ENCODE results near the gene PRAMEF1.
"Not testable (repeated sequence)": the region's sequence is repeated elsewhere in the genome, so short reads cannot be mapped to it uniquely, and the experiment has no call there.

The PRAMEF1 gene

GRCh38 chr1:12775443-12775842 lies 15.8 kb upstream of the PRAMEF1 start:
- DNase-seq (ENCODE audit: low read depth in 2 of 2): no peak

GRCh38 chr1:12776801-12777557 lies 14.2 kb upstream of the PRAMEF1 start:
- DNase-seq (ENCODE audit: low read depth in 2 of 2): no peak

- DNase-seq (ENCODE audit: low read depth in 2 of 2): no peak
Observed at GRCh38 chr1:12778061-12778460, 13.1 kb upstream of the PRAMEF1 start.

GRCh38 chr1:12778907-12779306 lies 12.3 kb upstream of the PRAMEF1 start:
- DNase-seq (ENCODE audit: low read depth in 2 of 2): no peak

- not testable (repeated sequence) for DNase-seq (ENCODE audit: low read depth in 2 of 2)
Observed at GRCh38 chr1:12781488-12781887, 9.7 kb upstream of the PRAMEF1 start.

GRCh38 chr1:12783783-12784182 lies 7.4 kb upstream of the PRAMEF1 start:
- not testable (repeated sequence) for DNase-seq (ENCODE audit: low read depth in 2 of 2)

- DNase-seq (ENCODE audit: low read depth in 2 of 2): not testable (repeated sequence)
Observed at GRCh38 chr1:12784729-12785128, 6.5 kb upstream of the PRAMEF1 start.

- no peak for DNase-seq (ENCODE audit: low read depth in 2 of 2)
Observed at GRCh38 chr1:12798911-12799310, 7.7 kb downstream of the PRAMEF1 start.

GRCh38 chr1:12799730-12800129 lies 8.5 kb downstream of the PRAMEF1 start:
- DNase-seq (ENCODE audit: low read depth in 2 of 2): no peak

- no peak for DNase-seq (ENCODE audit: low read depth in 2 of 2)
Observed at GRCh38 chr1:12809933-12810332, 18.7 kb downstream of the PRAMEF1 start.

GRCh38 chr1:12810691-12811408 lies 19.7 kb downstream of the PRAMEF1 start:
- no peak for DNase-seq (ENCODE audit: low read depth in 2 of 2)

GRCh38 chr1:12811409-12811784 lies 20.2 kb downstream of the PRAMEF1 start:
- DNase-seq (ENCODE audit: low read depth in 2 of 2): no peak

- not testable (repeated sequence) for DNase-seq (ENCODE audit: low read depth in 2 of 2)
Observed at GRCh38 chr1:12819061-12819460, 27.9 kb downstream of the PRAMEF1 start.

- not testable (repeated sequence) for DNase-seq (ENCODE audit: low read depth in 2 of 2)
Observed at GRCh38 chr1:12831310-12831709, 40.1 kb downstream of the PRAMEF1 start, which contains the start of gene PRAMEF11. TSS of gene PRAMEF11 (minus strand) at chr1:12831410. CDS start at chr1:12828789, 2,621 bp downstream.

- not testable (repeated sequence) for DNase-seq (ENCODE audit: low read depth in 2 of 2)
Observed at GRCh38 chr1:12833251-12833650, 42.1 kb downstream of the PRAMEF1 start.
